Lung (tissue), 12 donors: ENCODE measurements around the gene ATG14. TPM values are rescaled to one million over a fixed set of nuclear protein-coding genes. Genes with fewer than 3 reads are reported as not detected.

Experiments
- ATAC-seq: fragments of 200-7000 bp; cut with Tn5 transposase; one replicate; pipeline ENCODE4 v1.9.1; 2020; ENCODE audit warnings: moderate number of reproducible peaks; ENCODE audit not compliant: insufficient read depth, low FRiP score
- DNase-seq, 3 donors: peaks; one replicate each; pipeline ENCODE4 v3.0.0-alpha.2; 2013 to 2017
- H3K27ac ChIP-seq, 2 donors: one replicate each; pipeline ENCODE4 v1.5.1; 2013; ENCODE audit warnings: mild to moderate bottlenecking in 2 of 2, moderate library complexity in 2 of 2, control low read depth in 1 of 2, inconsistent platforms in 1 of 2, low read depth in 1 of 2, low read length in 1 of 2
- H3K27me3 ChIP-seq, 3 donors: one replicate each; pipeline ENCODE4 v1.5.1; 2013; ENCODE audit warnings: low read length in 2 of 3; ENCODE audit not compliant: control insufficient read depth in 3 of 3, insufficient read depth in 3 of 3
- H3K36me3 ChIP-seq, 4 donors: one replicate each; pipeline ENCODE4 v1.5.1; 2013; ENCODE audit warnings: low read length in 4 of 4, mild to moderate bottlenecking in 1 of 4, moderate library complexity in 1 of 4; ENCODE audit not compliant: control insufficient read depth in 4 of 4, insufficient read depth in 4 of 4
- H3K4me1 ChIP-seq, 5 donors: one replicate each; pipeline ENCODE4 v1.5.1; 2013; ENCODE audit warnings: low read length in 5 of 5, mild to moderate bottlenecking in 2 of 5, moderate library complexity in 1 of 5; ENCODE audit not compliant: control insufficient read depth in 5 of 5, insufficient read depth in 5 of 5
- H3K4me3 ChIP-seq: one replicate; pipeline ENCODE4 v1.5.1; 2013; ENCODE audit warnings: mild to moderate bottlenecking, control low read depth, moderate library complexity
- H3K9ac ChIP-seq, 2 donors: one replicate each; pipeline ENCODE4 v1.5.1; 2013; ENCODE audit warnings: low read length in 2 of 2, control low read depth in 1 of 2; ENCODE audit not compliant: insufficient read depth in 1 of 2
- H3K9me3 ChIP-seq, 4 donors: one replicate each; pipeline ENCODE4 v1.5.1; 2013; ENCODE audit warnings: low read length in 3 of 4, mild to moderate bottlenecking in 1 of 4, moderate library complexity in 1 of 4; ENCODE audit not compliant: control insufficient read depth in 4 of 4, insufficient read depth in 3 of 4
- WGBS, 2 donors: extraction: QIAGEN DNeasy Blood & Tissue Kit; methylation state at CpG; one replicate each; pipeline ENCODE4 v1.1.7; 2013; 5-methylcytosine and 5-hydroxymethylcytosine counted together
- polyA plus RNA-seq, 2 donors: library from polyadenylated mRNA; stranded (reverse); fragments of 200-250 nt; gene quantifications; one replicate each; pipeline ENCODE4 v1.2.1, GENCODE V29; 2013
- total RNA-seq, 2 donors: library from RNA; depleted of rRNA in 1 of 2; stranded (reverse); fragments of >200 nt in 1 of 2; gene quantifications; one replicate each; pipeline ENCODE4 v1.2.1, GENCODE V29; 2014 to 2021
- TF ChIP-seq, protein P1 (sequence below): IDR thresholded peaks from 2 replicates; pipeline ENCODE4 v1.5.1; 2012; ENCODE audit warnings: mild to moderate bottlenecking; ENCODE audit errors: control extremely low read depth, extremely low read depth
- donor health status: control.
- donor health status: control.
- donor health status: Bipolar disorder and iron deficiency.
- donor health status: healthy.
- donor health status: DM: yes; HTN: yes; CAD: no.

ATG14 gene
- total and polyA plus RNA-seq, 4 donors: 3.4 to 19.0 (median 7.0) TPM

DNA sequence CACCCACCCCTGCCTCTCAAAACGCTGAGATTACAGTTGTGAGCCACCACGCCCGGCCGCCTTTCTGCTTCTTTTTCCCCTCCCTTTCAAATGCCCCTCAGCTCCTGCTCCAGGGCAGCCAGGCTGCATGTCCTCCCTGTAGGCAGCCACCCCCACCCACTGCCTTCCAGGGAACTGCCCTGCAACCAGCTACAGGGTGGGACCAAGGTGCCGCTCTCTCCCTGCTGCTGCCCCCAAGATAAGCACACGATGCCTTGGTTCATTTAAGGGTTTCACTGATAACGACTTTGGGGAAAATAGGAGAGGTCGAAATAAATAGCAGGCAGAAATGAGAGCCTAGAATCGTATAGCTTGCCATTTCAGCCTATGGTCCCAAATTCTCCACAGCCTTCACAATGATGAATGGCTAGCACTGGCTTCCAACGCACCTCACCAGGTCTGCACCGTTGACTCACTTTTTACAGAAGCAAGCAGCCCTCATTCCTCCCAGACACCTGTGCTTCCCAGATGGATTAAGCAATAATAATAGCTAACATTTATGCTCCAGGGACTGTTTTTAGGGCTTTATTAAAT, 40.7 kb downstream of the ATG14 start:
- no peak for DNase-seq
- 90 to 92% methylated on average over 11 of the region's 11 CpGs for WGBS, 2 donors
- H3K27me3 ChIP-seq: no peaks in the 10 kb centered on the region
- H3K27ac ChIP-seq: no peak overlapping the region
- H3K9me3 ChIP-seq: no peaks in the 10 kb centered on the region
- H3K36me3 ChIP-seq: peaks cover 5 to 19% (median 13%) of the 10 kb centered on the region in 4 donors
- H3K9ac ChIP-seq: no peak overlapping the region
- no peak for ATAC-seq
- H3K4me1 ChIP-seq: no peaks in the 10 kb centered on the region
- no peak overlapping the region for H3K4me3 ChIP-seq
- TF ChIP-seq, protein P1, sequence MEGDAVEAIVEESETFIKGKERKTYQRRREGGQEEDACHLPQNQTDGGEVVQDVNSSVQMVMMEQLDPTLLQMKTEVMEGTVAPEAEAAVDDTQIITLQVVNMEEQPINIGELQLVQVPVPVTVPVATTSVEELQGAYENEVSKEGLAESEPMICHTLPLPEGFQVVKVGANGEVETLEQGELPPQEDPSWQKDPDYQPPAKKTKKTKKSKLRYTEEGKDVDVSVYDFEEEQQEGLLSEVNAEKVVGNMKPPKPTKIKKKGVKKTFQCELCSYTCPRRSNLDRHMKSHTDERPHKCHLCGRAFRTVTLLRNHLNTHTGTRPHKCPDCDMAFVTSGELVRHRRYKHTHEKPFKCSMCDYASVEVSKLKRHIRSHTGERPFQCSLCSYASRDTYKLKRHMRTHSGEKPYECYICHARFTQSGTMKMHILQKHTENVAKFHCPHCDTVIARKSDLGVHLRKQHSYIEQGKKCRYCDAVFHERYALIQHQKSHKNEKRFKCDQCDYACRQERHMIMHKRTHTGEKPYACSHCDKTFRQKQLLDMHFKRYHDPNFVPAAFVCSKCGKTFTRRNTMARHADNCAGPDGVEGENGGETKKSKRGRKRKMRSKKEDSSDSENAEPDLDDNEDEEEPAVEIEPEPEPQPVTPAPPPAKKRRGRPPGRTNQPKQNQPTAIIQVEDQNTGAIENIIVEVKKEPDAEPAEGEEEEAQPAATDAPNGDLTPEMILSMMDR: no peak

DNA sequence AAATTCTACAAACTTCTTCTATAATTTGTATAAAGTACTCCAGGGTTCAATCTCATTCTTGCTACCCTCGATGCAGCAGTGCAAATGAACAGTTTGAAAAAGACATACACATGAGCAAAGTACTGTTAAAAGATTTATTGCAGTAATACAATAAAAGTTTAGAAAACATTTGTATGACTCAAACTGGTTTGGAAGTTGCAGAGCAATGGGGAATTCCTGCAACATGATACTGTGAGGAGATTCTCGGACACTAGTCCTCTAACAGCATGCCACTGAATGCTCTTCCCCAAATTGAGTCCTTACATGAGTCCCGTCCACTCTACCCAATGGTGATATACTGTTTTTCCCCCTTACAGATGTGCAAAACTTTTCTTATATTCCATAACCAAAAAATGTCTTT, 45.4 kb downstream of the ATG14 start:
- ATAC-seq (no peak), DNase-seq (no peak)
- no peaks in the 10 kb centered on the region for H3K4me1 ChIP-seq
- TF ChIP-seq, protein P1: no peak
- H3K36me3 ChIP-seq: peaks cover 5 to 19% (median 10%) of the 10 kb centered on the region in 4 donors
- H3K9ac ChIP-seq: no peak overlapping the region
- no peak overlapping the region for H3K4me3 ChIP-seq
- 82 to 90% methylated on average over 3 of the region's 3 CpGs for WGBS, 2 donors
- no peaks in the 10 kb centered on the region for H3K27me3 ChIP-seq
- H3K27ac ChIP-seq: no peak overlapping the region
- no peaks in the 10 kb centered on the region for H3K9me3 ChIP-seq

DNA sequence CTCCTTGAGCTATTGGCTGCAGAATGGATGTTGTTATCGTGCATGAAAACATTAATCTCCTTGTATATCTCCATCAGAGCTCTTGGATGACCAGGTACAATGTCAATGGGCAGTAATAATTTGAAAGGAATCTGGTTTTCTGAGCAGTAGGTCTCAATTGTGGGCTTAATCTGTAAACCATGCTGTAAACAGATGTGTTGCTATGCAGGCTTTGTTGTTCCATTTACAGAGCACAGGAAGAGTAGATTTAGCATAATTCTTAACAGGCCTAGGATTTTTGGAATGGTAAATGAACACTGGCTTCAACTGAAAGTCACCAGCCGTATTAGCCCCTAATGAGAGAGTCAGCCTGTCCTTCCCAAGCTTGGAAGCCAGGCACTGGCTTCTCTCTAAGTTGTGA, 50.4 kb downstream of the ATG14 start:
- Histone ChIP-seq H3K27ac (no peak overlapping the region), H3K4me3 (no peak overlapping the region), H3K27me3 (no peaks in the 10 kb centered on the region), H3K9ac (no peak overlapping the region), H3K9me3 (no peaks in the 10 kb centered on the region), H3K4me1 (peaks cover 0 to 1% (median 0%) of the 10 kb centered on the region in 5 donors), H3K36me3 (peaks cover 0 to 6% (median 3%) of the 10 kb centered on the region in 4 donors)
- TF ChIP-seq, protein P1: no peak
- 97 to 98% methylated on average over 2 of the region's 2 CpGs for WGBS, 2 donors
- no peak for DNase-seq
- ATAC-seq: no peak

DNA sequence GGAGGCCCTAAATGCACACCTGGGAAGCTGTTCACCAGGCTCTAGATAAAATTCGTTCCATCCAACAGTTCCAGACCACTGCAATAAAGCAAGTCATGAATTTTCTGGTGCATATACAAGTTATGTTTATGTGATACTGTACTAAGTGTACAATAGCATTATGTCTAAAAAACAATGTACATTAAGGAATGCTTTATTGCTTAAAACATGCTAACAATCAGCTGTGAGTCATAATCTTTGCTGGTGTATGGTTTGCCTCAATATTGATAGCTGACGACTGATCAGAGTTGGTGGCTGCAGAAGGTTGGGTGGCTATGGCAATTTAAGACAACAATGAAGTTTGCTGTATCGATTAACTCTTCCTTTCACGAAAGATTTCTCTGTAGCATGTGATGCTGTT, 52.3 kb downstream of the ATG14 start:
- Histone ChIP-seq H3K27me3 (no peaks in the 10 kb centered on the region), H3K4me3 (no peak overlapping the region), H3K9me3 (no peaks in the 10 kb centered on the region), H3K36me3 (peaks cover 0 to 5% (median 4%) of the 10 kb centered on the region in 4 donors), H3K4me1 (peaks cover 0 to 1% (median 0%) of the 10 kb centered on the region in 5 donors), H3K27ac (no peak overlapping the region), H3K9ac (no peak overlapping the region)
- no peak for ATAC-seq
- WGBS, 2 donors: 95 to 96% methylated on average over 4 of the region's 4 CpGs
- TF ChIP-seq, protein P1: no peak
- no peak for DNase-seq
